B cell (primary cell): Measurements from ENCODE around the gene CYTIP. TPM values are rescaled to one million over a fixed set of nuclear protein-coding genes. Genes with fewer than 3 reads are reported as not detected.

Source experiments
- ATAC-seq: fragments of 200-7000 bp; cut with Tn5 transposase; one replicate; pipeline ENCODE4 v1.10.0; 2021; ENCODE audit warnings: low read depth, mild to moderate bottlenecking, moderate number of reproducible peaks, moderate library complexity
- CTCF ChIA-PET: fragments of 350-600 bp; sonication (Branson Sonifier 250); formaldehyde crosslinking; loops from one replicate; lab custom pipeline; 2021; ENCODE audit warnings: antibody characterized with exemption, inconsistent platforms; lab: Charles Lee
- POLR2A ChIA-PET: fragments of 350-600 bp; sonication (Branson Sonifier 250); formaldehyde crosslinking; loops from one replicate; lab custom pipeline; 2021; ENCODE audit warnings: antibody characterized with exemption; lab: Charles Lee
- DNase-seq: peaks from one replicate; pipeline ENCODE4 v3.0.0; 2013
- H2AFZ ChIP-seq: 2 replicates; pipeline ENCODE4 v1.6.1; 2012; ENCODE audit warnings: mild to moderate bottlenecking, low read depth, low read length; ENCODE audit not compliant: insufficient read depth, poor library complexity, severe bottlenecking
- H3K27ac ChIP-seq, 2 donors: 1 replicate in 1 of 2; 2 replicates in 1 of 2; pipeline ENCODE4 v1.5.1; 2012 to 2013; ENCODE audit warnings: low read length in 2 of 2, mild to moderate bottlenecking in 2 of 2, moderate library complexity in 1 of 2
- H3K27me3 ChIP-seq, 4 experiments: fragments of 200-600 bp in 1 of 4; sonication (generic) in 1 of 4; replicated peaks in 1 of 4; 1 replicate in 2 of 4; 2 replicates in 2 of 4; pipeline versions ENCODE4 v1.6.1 to v1.7.0; 2013 to 2016; ENCODE audit warnings: low read length in 3 of 4, mild to moderate bottlenecking in 2 of 4, mixed read lengths in 1 of 4, moderate library complexity in 1 of 4; ENCODE audit not compliant: insufficient read depth in 4 of 4, control insufficient read depth in 3 of 4; ENCODE audit errors: control extremely low read depth in 1 of 4
- H3K36me3 ChIP-seq, 2 experiments: replicated peaks in 1 of 2; 1 replicate in 1 of 2; 2 replicates in 1 of 2; pipeline versions ENCODE4 v1.6.1 to v1.7.1; 2013; ENCODE audit warnings: low read length in 1 of 2; ENCODE audit not compliant: insufficient read depth in 2 of 2, control insufficient read depth in 1 of 2; ENCODE audit errors: control extremely low read depth in 1 of 2, extremely low read depth in 1 of 2
- H3K4me1 ChIP-seq, 2 donors: fragments of 200-600 bp in 1 of 2; sonication (generic) in 1 of 2; 1 replicate in 1 of 2; 2 replicates in 1 of 2; pipeline versions ENCODE4 v1.5.1 to v1.6.1; 2013 to 2017; ENCODE audit warnings: low read length in 2 of 2; ENCODE audit not compliant: control insufficient read depth in 2 of 2, insufficient read depth in 2 of 2
- H3K4me2 ChIP-seq: replicated peaks from 2 replicates; pipeline ENCODE3; 2012; ENCODE audit warnings: mild to moderate bottlenecking, low read depth, low read length; ENCODE audit not compliant: poor library complexity, severe bottlenecking
- H3K4me3 ChIP-seq, 5 experiments: fragments of 200-600 bp in 1 of 5; sonication (generic) in 1 of 5; 1 replicate in 3 of 5; 2 replicates in 2 of 5; pipeline versions ENCODE4 v1.5.1 to v1.7.0; 2011 to 2016; ENCODE audit warnings: low read length in 4 of 5, mild to moderate bottlenecking in 4 of 5, low read depth in 2 of 5, control low read depth in 1 of 5, moderate library complexity in 1 of 5; ENCODE audit not compliant: insufficient read depth in 1 of 5; ENCODE audit errors: control extremely low read depth in 1 of 5, extremely low read depth in 1 of 5
- H3K79me2 ChIP-seq: fragments of 200-600 bp; sonication (generic); one replicate; pipeline ENCODE4 v1.6.0; 2016; ENCODE audit warnings: low read length; ENCODE audit not compliant: control insufficient read depth, insufficient read depth
- H3K9ac ChIP-seq: fragments of 200-600 bp; sonication (generic); 2 replicates; pipeline ENCODE4 v1.6.1; 2017; ENCODE audit warnings: mild to moderate bottlenecking, low read length, moderate library complexity
- H3K9me3 ChIP-seq, 3 donors: one replicate each; pipeline versions ENCODE4 v1.6.1 to v1.7.1; 2013; ENCODE audit warnings: low read length in 2 of 3; ENCODE audit not compliant: control insufficient read depth in 2 of 3, insufficient read depth in 1 of 3; ENCODE audit errors: control extremely low read depth in 1 of 3
- H4K20me1 ChIP-seq: 2 replicates; pipeline ENCODE4 v1.6.0; 2012; ENCODE audit warnings: mild to moderate bottlenecking, low read length; ENCODE audit not compliant: insufficient read depth, control insufficient read depth, poor library complexity, severe bottlenecking
- H3K27ac Mint-ChIP-seq: one replicate; pipeline ENCODE4 v1.8.0; 2021; ENCODE audit warnings: mixed read lengths
- H3K27me3 Mint-ChIP-seq: one replicate; pipeline ENCODE4 v1.8.0; 2021; ENCODE audit warnings: mixed read lengths
- H3K4me1 Mint-ChIP-seq: one replicate; pipeline ENCODE4 v1.8.0; 2021; ENCODE audit warnings: mixed read lengths
- H3K4me3 Mint-ChIP-seq: one replicate; pipeline ENCODE4 v1.8.0; 2021; ENCODE audit warnings: mixed read lengths
- H3K9me3 Mint-ChIP-seq: one replicate; pipeline ENCODE4 v1.8.0; 2022; ENCODE audit warnings: mixed read lengths; ENCODE audit not compliant: insufficient read depth
- CTCF ChIP-seq: fragments of 200-600 bp; IDR thresholded peaks from one replicate; pipeline ENCODE4 v1.8.0; 2022; ENCODE audit warnings: antibody characterized with exemption, mild to moderate bottlenecking
- EZH2 ChIP-seq: IDR thresholded peaks from 2 replicates; pipeline ENCODE4 v1.6.1; 2012; ENCODE audit warnings: borderline replicate concordance, low read depth, mild to moderate bottlenecking, moderate library complexity, low read length; ENCODE audit not compliant: insufficient read depth, poor library complexity, severe bottlenecking
- WGBS: methylation state at CpG from one replicate; pipeline ENCODE4 v1.1.5; 2013; ENCODE audit warnings: missing lambda C conversion rate; ENCODE audit not compliant: insufficient coverage; 5-methylcytosine and 5-hydroxymethylcytosine counted together
- intact Hi-C: fragments of 100-400 bp; cut with micrococcal nuclease; formaldehyde crosslinking; loops from one replicate; pipeline ENCODE4 v1.10.0; 2022
- polyA plus RNA-seq: library from polyadenylated mRNA; depleted of rRNA; stranded (reverse); fragments of >200 nt; gene quantifications from 2 replicates; pipeline ENCODE4 v1.2.3, GENCODE V29; 2012
- total RNA-seq, 2 donors: library from RNA; stranded (reverse); fragments of 120-200 nt in 1 of 2; gene quantifications; 1 replicate in 1 of 2; 2 replicates in 1 of 2; pipeline versions ENCODE4 v1.2.3 to v1.2.4, GENCODE V29; 2013 to 2022

CYTIP gene
- total and polyA plus RNA-seq, 2 donors (not counting 1 experiment from before 2014, with no cell fraction given), result 73.0 to 327 TPM

DNA sequence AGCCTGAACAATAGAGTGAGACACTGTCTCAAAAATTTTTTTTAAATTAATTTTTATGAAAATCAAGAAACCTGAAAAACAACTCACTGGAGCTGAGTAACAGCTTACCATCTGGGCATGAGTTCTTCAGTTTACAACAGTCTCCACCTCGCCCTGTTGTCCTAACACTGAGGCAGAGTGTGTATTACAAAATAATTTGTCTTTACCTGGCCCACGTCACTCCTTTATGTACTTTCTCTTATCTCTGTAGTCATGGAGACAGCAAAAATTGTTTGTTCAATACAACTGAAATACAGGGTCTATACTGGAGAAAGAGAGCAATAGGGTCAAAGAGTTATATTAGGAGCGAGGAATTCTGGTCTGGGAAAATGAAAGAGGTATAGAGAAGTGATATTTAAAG is 48.1 kb downstream of the CYTIP start:
- Histone ChIP-seq H3K9me3 (peaks cover 0 to 3% (median 2%) of the 10 kb centered on the region in 3 donors), H3K27ac (no peak overlapping the region), H3K9ac (no peak overlapping the region), H2AFZ (no peak overlapping the region), H3K4me1 (no peaks in the 10 kb centered on the region), H3K79me2 (no peaks in the 10 kb centered on the region), H3K4me2 (no peak overlapping the region), H3K36me3 (peaks cover 0 to 4% of the 10 kb centered on the region in 2 experiments), H3K27me3 (no peaks in the 10 kb centered on the region), H3K4me3 (no peak overlapping the region), H4K20me1 (no peaks in the 10 kb centered on the region)
- TF ChIP-seq CTCF (no peak), EZH2 (no peak)
- ChIA-PET CTCF (interaction anchor here (1.1 kb wide), 1 partner anchor 13 kb away, joined by 3 read pairs; no protein-coding TSS in a partner anchor), POLR2A (no interaction called here)
- WGBS, result 92% methylated on average over 1 of the region's 3 CpGs
- no peak for DNase-seq
- Mint-ChIP-seq H3K4me3 (no peak overlapping the region), H3K27ac (no peak overlapping the region), H3K27me3 (no peaks in the 10 kb centered on the region), H3K9me3 (peaks cover 2% of the 10 kb centered on the region), H3K4me1 (peaks cover 2% of the 10 kb centered on the region)
- ATAC-seq, result no peak
- intact Hi-C loops, result no loop called here

DNA sequence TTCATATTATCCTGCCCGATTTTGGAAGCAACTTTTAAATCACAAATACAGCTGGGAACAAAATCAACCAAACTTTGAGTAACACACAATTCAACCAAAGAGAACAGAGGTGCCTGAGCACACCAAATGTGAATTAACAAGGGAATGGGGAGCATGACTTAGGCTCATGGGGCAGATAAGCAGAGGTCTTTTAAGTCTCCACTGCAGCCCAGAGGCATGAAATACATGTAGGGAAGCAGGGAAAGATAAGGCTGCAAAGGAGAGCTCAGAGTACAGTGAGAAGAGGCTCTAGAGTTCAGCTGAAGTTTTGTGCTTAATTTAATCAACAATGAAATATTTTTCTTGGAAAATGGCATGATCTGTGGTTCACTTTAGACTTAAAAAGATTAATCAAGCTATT is 49.0 kb downstream of the CYTIP start:
- ATAC-seq, result no peak
- Histone ChIP-seq H3K27me3 (no peaks in the 10 kb centered on the region), H3K36me3 (peaks cover 0 to 4% of the 10 kb centered on the region in 2 experiments), H3K79me2 (no peaks in the 10 kb centered on the region), H4K20me1 (no peaks in the 10 kb centered on the region), H3K27ac (no peak overlapping the region), H3K4me2 (no peak overlapping the region), H3K4me1 (no peaks in the 10 kb centered on the region), H3K4me3 (no peak overlapping the region), H3K9ac (no peak overlapping the region), H2AFZ (no peak overlapping the region), H3K9me3 (peaks cover 0 to 3% (median 2%) of the 10 kb centered on the region in 3 donors)
- TF ChIP-seq EZH2 (no peak), CTCF (no peak)
- no peak overlapping the region for H3K4me3 Mint-ChIP-seq
- CTCF ChIA-PET, result interaction anchor here (1.1 kb wide), 1 partner anchor 12 kb away, joined by 3 read pairs; no protein-coding TSS in a partner anchor
- H3K4me1 Mint-ChIP-seq, result no peaks in the 10 kb centered on the region
- H3K27ac Mint-ChIP-seq, result no peak overlapping the region
- DNase-seq, result no peak
- intact Hi-C loops, result no loop called here
- POLR2A ChIA-PET, result no interaction called here
- peaks cover 2% of the 10 kb centered on the region for H3K9me3 Mint-ChIP-seq
- WGBS, result no CpG with 5 or more reads among the region's 1 CpG
- H3K27me3 Mint-ChIP-seq, result no peaks in the 10 kb centered on the region
